Spinal cord (tissue), 10 donors: ENCODE data around the gene UNC93B1. TPM values are rescaled to one million over a fixed set of nuclear protein-coding genes. Genes with fewer than 3 reads are reported as not detected.
A peak's percentile ranks its signal among the peaks of the same experiment; 100 is the strongest.

Source experiments
- DNase-seq, 6 donors: peaks; one replicate each; pipeline versions ENCODE4 v3.0.0 to v3.0.0-alpha.2; 2013 to 2015; ENCODE audit warnings: low spot score in 6 of 6, low read depth in 4 of 6
- H3K27ac ChIP-seq: one replicate; pipeline ENCODE4 v1.5.1; 2013; ENCODE audit warnings: low read depth, low read length, control low read depth
- H3K27me3 ChIP-seq: one replicate; pipeline ENCODE4 v1.6.1; 2013; ENCODE audit warnings: low read length; ENCODE audit not compliant: control insufficient read depth, insufficient read depth
- H3K36me3 ChIP-seq: one replicate; pipeline ENCODE4 v1.6.1; 2013; ENCODE audit warnings: low read length; ENCODE audit not compliant: control insufficient read depth, insufficient read depth
- H3K4me1 ChIP-seq: one replicate; pipeline ENCODE4 v1.6.1; 2013; ENCODE audit warnings: low read length; ENCODE audit not compliant: control insufficient read depth, insufficient read depth
- H3K4me3 ChIP-seq: one replicate; pipeline ENCODE4 v1.5.1; 2013; ENCODE audit warnings: low read depth, low read length, control low read depth
- H3K9me3 ChIP-seq: one replicate; pipeline ENCODE4 v1.6.1; 2013; ENCODE audit warnings: low read length; ENCODE audit not compliant: control insufficient read depth, insufficient read depth
- WGBS: methylation state at CpG from one replicate; pipeline ENCODE4 v1.1.5; 2013; ENCODE audit warnings: missing lambda C conversion rate; ENCODE audit not compliant: insufficient coverage; 5-methylcytosine and 5-hydroxymethylcytosine counted together
- polyA plus RNA-seq, 2 donors: library from polyadenylated mRNA; unstranded; fragments of 120-200 nt; gene quantifications; one replicate each; pipeline ENCODE4 v1.2.1, GENCODE V29; 2013; ENCODE audit not compliant: insufficient read length in 2 of 2
- total RNA-seq, 2 donors: library from RNA; depleted of rRNA in 1 of 2; stranded (reverse); fragments of 120-200 nt in 1 of 2; fragments of >200 nt in 1 of 2; gene quantifications; one replicate each; pipeline versions ENCODE4 v1.2.3 to v1.2.4, GENCODE V29; 2013 to 2014
- donor health status: healthy.

UNC93B1 gene
- total and polyA plus RNA-seq, 4 donors = 11.3 to 14.8 (median 12.4) TPM

- peaks cover 5% of the 10 kb centered on the region for H3K36me3 ChIP-seq
- H3K4me3 ChIP-seq = no peak overlapping the region
- peak in 1 of 6 donors; percentile 32 for DNase-seq
- no peaks in the 10 kb centered on the region for H3K9me3 ChIP-seq
- whole genome bisulfite sequencing = 71% methylated on average over 7 of the region's 12 CpGs
- peaks cover 73% of the 10 kb centered on the region for H3K4me1 ChIP-seq
- peak overlapping the region; percentile 64 for H3K27ac ChIP-seq
- H3K27me3 ChIP-seq = no peaks in the 10 kb centered on the region
Observed at GRCh38 chr11:68009391-68010089, 5.6 kb upstream of the UNC93B1 start.

GRCh38 chr11:68008381-68009337 lies 4.8 kb upstream of the UNC93B1 start:
- Histone ChIP-seq H3K27ac (no peak overlapping the region), H3K36me3 (peaks cover 3% of the 10 kb centered on the region), H3K4me1 (peaks cover 70% of the 10 kb centered on the region), H3K9me3 (no peaks in the 10 kb centered on the region), H3K4me3 (no peak overlapping the region), H3K27me3 (no peaks in the 10 kb centered on the region)
- peak in 2 of 6 donors; percentile 35 to 48 for DNase-seq
- 80% methylated on average over 20 of the region's 27 CpGs for WGBS

- H3K4me1 ChIP-seq = peaks cover 68% of the 10 kb centered on the region
- H3K4me3 ChIP-seq = no peak overlapping the region
- DNase-seq = no peak
- peaks cover 3% of the 10 kb centered on the region for H3K36me3 ChIP-seq
- no peaks in the 10 kb centered on the region for H3K9me3 ChIP-seq
- H3K27ac ChIP-seq = no peak overlapping the region
- peaks cover 2% of the 10 kb centered on the region for H3K27me3 ChIP-seq
- 85% methylated on average over 16 of the region's 16 CpGs for WGBS
Observed at GRCh38 chr11:68007498-68008380, 3.8 kb upstream of the UNC93B1 start.

GRCh38 chr11:68006606-68007166 lies 2.8 kb upstream of the UNC93B1 start:
- Histone ChIP-seq H3K27ac (no peak overlapping the region), H3K4me3 (no peak overlapping the region), H3K4me1 (peaks cover 60% of the 10 kb centered on the region), H3K9me3 (no peaks in the 10 kb centered on the region), H3K27me3 (peaks cover 5% of the 10 kb centered on the region), H3K36me3 (peaks cover 3% of the 10 kb centered on the region)
- WGBS = 96% methylated on average over 7 of the region's 7 CpGs
- no peak for DNase-seq

GRCh38 chr11:68004551-68005335 lies 846 bp upstream of the UNC93B1 start:
- no peak for DNase-seq
- peaks cover 3% of the 10 kb centered on the region for H3K36me3 ChIP-seq
- no peak overlapping the region for H3K27ac ChIP-seq
- H3K4me1 ChIP-seq = peaks cover 41% of the 10 kb centered on the region
- 79% methylated on average over 9 of the region's 14 CpGs for WGBS
- no peak overlapping the region for H3K4me3 ChIP-seq
- peaks cover 7% of the 10 kb centered on the region for H3K27me3 ChIP-seq
- no peaks in the 10 kb centered on the region for H3K9me3 ChIP-seq

- Histone ChIP-seq H3K36me3 (peaks cover 3% of the 10 kb centered on the region), H3K4me3 (peak overlapping the region; percentile 26), H3K27ac (no peak overlapping the region), H3K4me1 (peaks cover 25% of the 10 kb centered on the region), H3K9me3 (no peaks in the 10 kb centered on the region), H3K27me3 (peaks cover 7% of the 10 kb centered on the region)
- DNase-seq = peak in 1 of 6 donors; percentile 22
- WGBS = 10% methylated on average over 80 of the region's 86 CpGs
Observed at GRCh38 chr11:68002938-68003845, 705 bp downstream of the UNC93B1 start.

GRCh38 chr11:68002575-68002937 lies 1.3 kb downstream of the UNC93B1 start:
- Histone ChIP-seq H3K36me3 (peaks cover 2% of the 10 kb centered on the region), H3K9me3 (no peaks in the 10 kb centered on the region), H3K4me1 (peaks cover 19% of the 10 kb centered on the region), H3K4me3 (no peak overlapping the region), H3K27me3 (peaks cover 7% of the 10 kb centered on the region), H3K27ac (no peak overlapping the region)
- WGBS = 75% methylated on average over 9 of the region's 9 CpGs
- DNase-seq = no peak

GRCh38 chr11:67999704-68000103 lies 4.2 kb downstream of the UNC93B1 start:
- Histone ChIP-seq H3K36me3 (peaks cover 9% of the 10 kb centered on the region), H3K9me3 (no peaks in the 10 kb centered on the region), H3K27ac (no peak overlapping the region), H3K27me3 (peaks cover 7% of the 10 kb centered on the region), H3K4me3 (no peak overlapping the region), H3K4me1 (peaks cover 18% of the 10 kb centered on the region)
- 90% methylated on average over 3 of the region's 5 CpGs for WGBS
- DNase-seq = no peak
